Mucosa of stomach (tissue), 1 donor: ENCODE measurements around the gene KRTAP1-5.
"Not testable (repeated sequence)": the region's sequence is repeated elsewhere in the genome, so short reads cannot be mapped to it uniquely, and the experiment has no call there.

ENCODE experiments used
- H3K27me3 ChIP-seq: one replicate; pipeline ENCODE4 v1.7.0; 2013; ENCODE audit warnings: mild to moderate bottlenecking, low read length; ENCODE audit not compliant: control insufficient read depth, insufficient read depth
- H3K36me3 ChIP-seq: one replicate; pipeline ENCODE4 v1.7.0; 2013; ENCODE audit warnings: low read length; ENCODE audit not compliant: control insufficient read depth, insufficient read depth
- H3K4me1 ChIP-seq: one replicate; pipeline ENCODE4 v1.7.0; 2013; ENCODE audit warnings: mild to moderate bottlenecking, low read length; ENCODE audit not compliant: control insufficient read depth, insufficient read depth
- H3K4me3 ChIP-seq: one replicate; pipeline ENCODE4 v1.7.0; 2013; ENCODE audit warnings: low read length
- H3K9ac ChIP-seq: one replicate; pipeline ENCODE4 v1.7.0; 2013; ENCODE audit warnings: mild to moderate bottlenecking, low read length, moderate library complexity
- H3K9me3 ChIP-seq: one replicate; pipeline ENCODE4 v1.7.0; 2013; ENCODE audit warnings: mild to moderate bottlenecking, low read length, moderate library complexity; ENCODE audit not compliant: control insufficient read depth
- donor health status: Pancreatic carcinoma.

Gene KRTAP1-5

DNA sequence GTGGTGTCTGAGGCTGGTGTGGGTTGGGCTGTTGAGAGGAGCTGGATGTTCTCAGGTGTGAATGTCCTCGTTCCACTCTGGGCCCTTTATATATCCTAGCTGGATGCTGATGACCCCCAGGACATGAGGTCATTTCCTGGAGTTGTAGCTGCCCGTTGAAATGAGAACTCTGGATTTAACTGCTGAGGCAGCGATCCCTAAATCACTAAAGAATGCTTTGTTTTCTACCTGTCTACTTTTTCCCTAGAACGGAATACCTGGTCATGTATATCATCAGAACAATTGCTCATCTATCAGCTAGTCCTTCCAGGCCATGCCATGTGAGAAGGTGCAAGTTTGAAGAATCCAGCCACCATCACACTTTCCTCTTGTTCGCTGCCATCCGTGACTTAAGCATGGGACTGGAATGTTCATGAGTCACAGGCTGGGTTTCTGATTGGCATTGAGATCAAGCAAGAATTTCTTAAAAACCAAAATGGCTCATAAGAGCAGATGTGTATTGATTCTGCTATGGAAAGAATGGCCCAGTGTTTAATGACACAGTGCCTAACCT is 33.1 kb upstream of the KRTAP1-5 start, which contains the start of gene KRTAP2-3:
KRTAP2-3 (minus strand) TSS at position 63 of the 553 bp plus-strand sequence. CDS start 64 bp downstream, outside the sequence.
- peaks cover 4% of the 10 kb centered on the region for H3K27me3 ChIP-seq
- no peaks in the 10 kb centered on the region for H3K36me3 ChIP-seq
- no peaks in the 10 kb centered on the region for H3K9me3 ChIP-seq
- no peak within 1 kb of the TSS for H3K4me3 ChIP-seq
- no peak within 1 kb of the TSS for H3K9ac ChIP-seq
- no peaks in the 10 kb centered on the region for H3K4me1 ChIP-seq

- not testable (repeated sequence) for H3K27me3 ChIP-seq, H3K36me3 ChIP-seq, H3K9me3 ChIP-seq, H3K4me3 ChIP-seq, H3K4me1 ChIP-seq, H3K9ac ChIP-seq
These were observed 32.5 kb upstream of the KRTAP1-5 start for GRCh38 chr17:41059276-41060051.

GRCh38 chr17:41058741-41059140 is 31.7 kb upstream of the KRTAP1-5 start:
- Histone ChIP-seq H3K9ac (no peak overlapping the region), H3K4me3 (no peak overlapping the region), H3K9me3 (no peaks in the 10 kb centered on the region), H3K27me3 (peaks cover 4% of the 10 kb centered on the region), H3K4me1 (no peaks in the 10 kb centered on the region), H3K36me3 (no peaks in the 10 kb centered on the region)

DNA sequence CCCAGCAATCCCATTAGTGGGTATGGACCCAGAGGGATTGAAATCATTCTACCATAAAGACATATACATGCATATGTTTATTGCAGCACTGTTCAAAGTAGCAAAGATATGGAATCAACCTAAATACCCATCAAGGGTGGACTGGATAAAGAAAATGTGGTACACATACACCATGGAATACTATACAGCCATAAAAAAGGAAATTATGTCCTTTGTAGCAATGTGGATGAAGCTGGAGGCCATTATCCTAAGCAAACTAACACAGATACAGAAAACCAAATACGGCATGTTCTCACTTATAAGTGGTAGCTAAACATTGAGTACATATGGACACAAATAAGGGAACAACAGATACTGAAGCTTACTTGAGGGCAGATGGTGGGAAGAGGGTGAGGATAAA is 30.5 kb upstream of the KRTAP1-5 start:
- Histone ChIP-seq H3K4me1 (no peaks in the 10 kb centered on the region), H3K9me3 (no peaks in the 10 kb centered on the region), H3K36me3 (no peaks in the 10 kb centered on the region), H3K27me3 (peaks cover 4% of the 10 kb centered on the region), H3K9ac (no peak overlapping the region), H3K4me3 (no peak overlapping the region)

DNA sequence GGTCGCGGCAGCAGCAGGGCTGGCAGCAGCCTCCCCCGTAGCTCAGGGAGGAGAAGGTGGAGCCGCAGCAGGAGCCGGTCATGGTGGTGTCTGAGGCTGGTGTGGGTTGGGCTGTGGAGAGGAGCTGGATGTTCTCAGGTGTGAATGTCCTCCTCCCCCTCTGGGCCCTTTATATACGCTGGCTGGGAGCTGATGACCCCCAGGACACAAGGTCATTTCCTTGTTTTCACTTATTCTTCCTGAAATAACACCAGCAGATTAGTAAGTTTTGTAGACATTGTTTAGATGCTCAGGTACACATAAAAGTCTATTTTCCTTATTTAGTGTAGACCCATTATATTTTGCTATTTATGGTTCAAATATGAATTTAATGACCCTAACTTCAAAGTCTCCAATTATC is 28.1 kb upstream of the KRTAP1-5 start, which contains the start of gene KRTAP2-2:
KRTAP2-2 (minus strand) TSS at position 101 of the 400 bp plus-strand sequence; CDS start at position 82, 19 bp downstream.
- not testable (repeated sequence) for H3K27me3 ChIP-seq, H3K4me1 ChIP-seq, H3K9ac ChIP-seq, H3K4me3 ChIP-seq, H3K9me3 ChIP-seq, H3K36me3 ChIP-seq

GRCh38 chr17:41054556-41054955 is 27.5 kb upstream of the KRTAP1-5 start:
- H3K9me3 ChIP-seq, H3K4me3 ChIP-seq, H3K36me3 ChIP-seq, H3K4me1 ChIP-seq, H3K9ac ChIP-seq, H3K27me3 ChIP-seq: not testable (repeated sequence)

DNA sequence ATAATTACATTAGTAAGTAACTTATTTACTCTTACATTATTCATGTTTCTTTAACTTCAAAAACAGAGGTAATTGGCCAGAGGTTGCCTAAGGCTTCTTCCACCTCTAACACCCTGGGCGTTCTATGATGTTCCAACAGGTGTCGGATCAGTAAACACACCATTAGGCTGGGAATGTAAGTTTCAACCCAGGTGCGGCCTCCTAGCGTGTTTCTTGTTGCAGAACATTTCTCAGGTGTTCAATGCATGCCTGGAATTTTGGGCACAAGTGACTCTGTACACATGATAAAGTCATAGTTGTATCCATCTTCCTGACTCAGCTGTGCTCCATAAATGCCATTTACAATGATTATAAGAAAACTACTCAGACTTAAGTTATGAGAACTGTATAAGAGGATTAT is 27.0 kb upstream of the KRTAP1-5 start:
- Histone ChIP-seq H3K4me3 (no peak overlapping the region), H3K9me3 (no peaks in the 10 kb centered on the region), H3K27me3 (peaks cover under 1% of the 10 kb centered on the region), H3K4me1 (no peaks in the 10 kb centered on the region), H3K36me3 (no peaks in the 10 kb centered on the region), H3K9ac (no peak overlapping the region)

DNA sequence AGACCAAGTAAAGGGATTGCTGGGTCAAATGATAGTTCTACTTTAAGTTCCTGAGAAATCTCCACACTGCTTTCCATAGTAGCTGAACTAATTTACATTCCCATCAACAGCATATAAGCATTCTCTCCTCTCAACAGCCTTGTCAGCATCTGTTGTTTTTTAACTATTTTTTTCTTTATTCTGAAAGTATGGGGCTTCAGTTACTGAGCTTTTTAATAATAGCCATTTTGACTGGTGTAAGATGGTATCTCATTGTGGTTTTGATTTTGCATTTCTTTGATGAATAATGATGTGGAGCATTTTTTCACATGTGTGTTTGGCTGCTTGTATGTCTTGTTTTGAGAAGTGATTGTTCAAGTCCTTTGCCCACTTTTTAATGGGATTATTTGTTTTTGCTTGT is 25.6 kb upstream of the KRTAP1-5 start:
- Histone ChIP-seq H3K36me3 (no peaks in the 10 kb centered on the region), H3K9ac (no peak overlapping the region), H3K4me1 (no peaks in the 10 kb centered on the region), H3K4me3 (no peak overlapping the region), H3K27me3 (peaks cover 9% of the 10 kb centered on the region), H3K9me3 (no peaks in the 10 kb centered on the region)

DNA sequence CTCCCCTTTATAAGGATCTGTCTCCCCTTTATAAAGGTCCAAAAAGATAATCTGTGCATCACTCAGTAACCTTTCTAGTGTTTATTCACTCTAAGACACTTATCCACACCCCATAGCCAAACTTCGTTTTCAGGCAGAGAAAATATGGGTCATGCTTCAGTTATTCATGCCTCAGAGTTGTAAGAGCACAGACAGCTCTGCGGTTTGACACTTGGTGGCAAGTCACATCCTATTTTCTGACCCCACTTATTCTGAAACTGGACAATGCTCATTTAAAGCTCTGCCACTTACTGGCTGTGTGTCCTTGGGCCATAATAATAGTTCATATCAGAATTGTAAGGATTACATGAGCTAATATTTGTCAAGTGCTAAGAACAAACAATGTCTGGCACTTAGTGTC is 22.1 kb upstream of the KRTAP1-5 start:
- no peak overlapping the region for H3K4me3 ChIP-seq
- no peaks in the 10 kb centered on the region for H3K36me3 ChIP-seq
- H3K4me1 ChIP-seq: no peaks in the 10 kb centered on the region
- no peak overlapping the region for H3K9ac ChIP-seq
- peaks cover 13% of the 10 kb centered on the region for H3K27me3 ChIP-seq
- H3K9me3 ChIP-seq: no peaks in the 10 kb centered on the region

DNA sequence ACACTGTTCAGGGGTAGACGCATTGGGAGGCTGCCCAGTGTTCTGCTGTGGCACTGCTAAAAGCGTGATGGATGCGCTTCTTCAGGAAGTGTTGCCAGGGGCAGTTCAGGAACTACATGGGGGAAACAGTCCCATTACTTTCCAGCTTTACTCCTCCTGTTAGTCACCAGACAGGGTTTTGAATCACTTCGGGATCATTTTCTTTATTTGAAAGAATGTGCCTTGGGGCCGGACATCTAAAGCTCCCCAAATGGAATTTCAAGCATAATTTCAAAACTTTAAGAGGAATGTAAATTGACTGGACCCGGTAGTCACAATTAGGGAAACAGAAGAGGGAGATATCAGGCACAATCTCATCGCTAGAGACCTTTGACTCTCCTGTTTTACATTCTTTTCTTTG is 21.4 kb upstream of the KRTAP1-5 start:
- Histone ChIP-seq H3K36me3 (no peaks in the 10 kb centered on the region), H3K4me1 (no peaks in the 10 kb centered on the region), H3K9me3 (no peaks in the 10 kb centered on the region), H3K9ac (no peak overlapping the region), H3K4me3 (no peak overlapping the region), H3K27me3 (peaks cover 13% of the 10 kb centered on the region)

- H3K36me3 ChIP-seq, H3K4me1 ChIP-seq, H3K9ac ChIP-seq, H3K9me3 ChIP-seq, H3K4me3 ChIP-seq: not testable (repeated sequence)
- peaks cover 13% of the 10 kb centered on the region for H3K27me3 ChIP-seq
These were observed 19.9 kb upstream of the KRTAP1-5 start, which contains the start of gene KRTAP2-1 for GRCh38 chr17:41046735-41047465. Gene KRTAP2-1, minus strand, starts transcription at chr17:41047316. Its CDS starts 49 bp downstream, at chr17:41047267.

DNA sequence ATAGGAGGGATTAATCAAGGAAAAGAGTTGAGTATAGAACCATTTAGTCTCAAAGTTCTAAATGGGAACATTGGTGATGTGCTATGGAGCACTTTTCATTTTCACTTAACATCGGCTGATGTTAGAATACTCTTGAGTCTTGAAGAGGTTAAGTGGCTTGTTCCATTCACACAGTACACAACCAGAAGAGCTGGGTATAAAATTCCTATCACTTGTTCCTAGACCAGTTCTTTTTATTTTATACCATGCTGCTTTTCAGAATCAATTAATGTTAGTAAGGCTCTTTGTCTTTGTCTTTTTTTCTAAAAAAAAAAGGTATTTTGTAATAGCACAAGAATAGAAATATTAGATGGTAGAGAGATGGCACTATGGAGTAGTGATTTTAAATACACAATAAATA is 15.9 kb upstream of the KRTAP1-5 start:
- H3K9me3 ChIP-seq: no peaks in the 10 kb centered on the region

More for the DNA sequence above, 15.9 kb upstream of the KRTAP1-5 start:
- Histone ChIP-seq H3K36me3 (no peaks in the 10 kb centered on the region), H3K4me3 (no peak overlapping the region), H3K9ac (no peak overlapping the region), H3K4me1 (no peaks in the 10 kb centered on the region), H3K27me3 (peaks cover 5% of the 10 kb centered on the region)
